GM11168 (cell line): Measurements from ENCODE around the gene FOXR1.
"Not testable (repeated sequence)": the region's sequence is repeated elsewhere in the genome, so short reads cannot be mapped to it uniquely, and the experiment has no call there.

Experiments
- in situ Hi-C: fragments of 300-500 bp; cut with MboI; formaldehyde crosslinking; loops from one replicate; pipeline ENCODE4 v1.12.0; 2022; ENCODE audit warnings: low sequenced_read_pairs; ENCODE audit not compliant: unreplicated experiment

FOXR1 gene

DNA sequence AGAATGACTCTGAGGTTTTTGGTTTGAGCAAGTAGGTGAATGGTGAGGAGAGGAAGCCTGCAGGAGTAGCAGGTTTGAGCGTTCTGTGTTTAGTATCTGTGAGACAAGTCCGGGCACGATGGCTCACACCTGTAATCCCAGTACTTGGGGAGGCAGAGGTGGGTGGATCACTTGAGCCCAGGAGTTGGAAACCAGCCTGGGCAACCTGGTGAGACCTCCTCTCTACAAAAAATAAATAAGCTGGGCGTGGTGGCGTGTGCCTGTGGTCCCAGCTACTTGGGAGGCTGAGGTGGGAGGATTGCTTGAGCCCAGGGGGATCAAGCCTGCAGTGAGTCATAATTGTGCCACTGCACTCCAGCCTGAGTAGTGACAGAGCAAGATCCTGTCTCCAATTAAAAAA is 16.7 kb downstream of the FOXR1 start:
- in situ Hi-C loops, result no loop called here

DNA sequence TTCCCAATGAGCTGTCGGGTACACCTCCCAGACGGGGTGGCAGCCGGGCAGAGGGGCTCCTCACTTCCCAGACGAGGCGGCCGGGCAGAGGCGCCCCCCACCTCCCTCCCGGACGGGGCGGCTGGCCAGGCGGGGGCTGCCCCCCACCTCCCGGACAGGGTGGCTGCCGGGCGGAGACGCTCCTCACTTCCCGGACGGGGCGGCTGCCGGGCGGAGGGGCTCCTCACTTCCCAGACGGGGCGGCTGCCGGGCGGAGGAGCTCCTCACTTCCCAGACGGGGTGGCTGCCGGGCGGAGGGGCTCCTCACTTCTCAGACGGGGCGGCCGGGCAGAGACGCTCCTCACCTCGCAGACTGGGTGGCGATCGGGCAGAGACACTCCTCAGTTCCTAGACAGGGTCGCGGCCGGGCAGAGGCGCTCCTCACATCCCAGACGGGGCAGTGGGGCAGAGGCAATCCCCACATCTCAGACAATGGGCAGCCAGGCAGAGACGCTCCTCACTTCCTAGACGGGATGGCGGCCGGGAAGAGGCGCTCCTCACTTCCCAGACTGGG is 20.0 kb downstream of the FOXR1 start:
- in situ Hi-C loops, result not testable (repeated sequence)

DNA sequence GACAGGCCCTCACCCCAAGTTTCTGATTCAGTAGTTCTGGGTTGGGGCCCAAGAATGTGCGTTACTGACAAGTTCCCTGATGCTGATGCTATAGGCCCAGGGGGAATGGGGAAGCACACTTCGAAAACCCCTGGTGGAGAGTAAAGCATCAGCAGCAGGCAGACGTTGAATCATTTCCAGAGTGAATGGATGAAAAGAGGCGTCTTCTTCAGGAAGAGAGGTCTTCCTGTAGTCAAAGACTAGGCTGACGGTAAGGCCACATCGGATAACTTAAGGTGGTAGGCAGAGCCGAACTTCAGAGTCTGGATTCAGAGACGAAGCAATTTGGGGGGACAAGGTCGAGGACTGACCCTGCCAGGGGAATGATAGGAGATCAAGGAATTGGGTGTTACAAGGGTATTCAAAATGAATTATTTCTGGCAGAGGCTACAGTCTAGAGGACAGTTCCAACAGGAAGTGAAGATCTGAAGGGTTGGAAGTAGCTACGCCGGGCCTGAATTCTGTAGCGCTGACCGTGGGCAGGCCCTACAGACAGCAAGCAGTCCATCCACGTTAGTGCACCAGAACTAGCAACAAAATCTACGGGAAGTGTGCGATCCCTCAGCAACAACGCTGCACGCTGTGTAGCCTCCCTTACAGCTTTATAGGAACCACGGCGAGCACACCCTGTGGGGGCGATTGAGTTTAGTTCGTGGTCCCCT is 25.5 kb downstream of the FOXR1 start:
- in situ Hi-C loops, result no loop called here

DNA sequence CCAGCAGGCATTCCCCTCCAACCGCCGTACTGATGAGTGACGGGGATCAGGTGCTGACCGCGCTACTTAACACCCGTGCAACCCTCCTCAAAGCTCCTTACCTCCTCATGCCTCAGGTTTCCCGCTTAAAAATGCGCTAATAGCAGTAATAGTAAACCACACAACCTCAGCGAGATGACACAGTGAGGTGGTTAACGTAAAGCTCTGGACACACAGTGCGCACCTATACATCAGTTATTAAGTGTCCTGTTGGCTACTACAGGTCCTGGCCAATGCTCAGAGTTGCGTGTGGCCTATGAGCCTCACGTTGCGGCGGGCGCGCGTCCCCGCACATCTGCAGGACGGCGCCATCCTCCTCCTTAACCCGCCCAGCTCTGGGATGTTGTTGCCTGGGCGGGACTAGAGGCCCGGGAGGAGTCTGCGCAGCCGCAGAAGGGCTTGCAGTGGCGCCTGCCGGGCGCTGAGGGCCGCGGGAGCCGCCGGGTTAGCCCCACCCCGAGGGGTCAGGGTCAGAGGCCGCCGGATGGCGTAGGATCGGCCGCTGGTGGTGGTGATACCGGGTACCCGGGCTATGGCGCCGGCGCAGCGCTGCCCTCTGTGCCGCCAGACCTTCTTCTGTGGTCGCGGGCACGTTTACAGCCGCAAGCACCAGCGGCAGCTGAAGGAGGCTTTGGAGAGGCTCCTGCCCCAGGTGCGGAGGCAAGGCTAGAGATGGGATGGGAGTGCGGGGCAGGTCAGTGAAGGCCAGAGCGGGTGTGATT is 26.2 kb downstream of the FOXR1 start, which contains the start of gene CENATAC:
Gene CENATAC, plus strand, starts transcription at position 512 of the 761 bp plus-strand sequence. Its CDS starts 60 bp downstream, at position 572.
- in situ Hi-C loops, result no loop called here

DNA sequence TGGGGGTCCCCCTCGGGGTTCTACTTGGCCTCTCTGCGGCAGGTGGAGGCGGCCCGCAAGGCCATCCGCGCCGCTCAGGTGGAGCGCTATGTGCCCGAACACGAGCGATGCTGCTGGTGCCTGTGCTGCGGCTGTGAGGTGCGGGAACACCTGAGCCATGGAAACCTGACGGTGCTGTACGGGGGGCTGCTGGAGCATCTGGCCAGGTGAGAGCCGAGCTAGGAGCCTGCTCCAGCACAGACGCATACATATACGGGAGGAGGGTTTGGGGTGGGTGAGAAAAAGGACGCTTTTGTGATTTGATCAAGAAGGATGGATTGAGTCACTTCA is 26.8 kb downstream of the FOXR1 start:
- in situ Hi-C loops, result no loop called here

DNA sequence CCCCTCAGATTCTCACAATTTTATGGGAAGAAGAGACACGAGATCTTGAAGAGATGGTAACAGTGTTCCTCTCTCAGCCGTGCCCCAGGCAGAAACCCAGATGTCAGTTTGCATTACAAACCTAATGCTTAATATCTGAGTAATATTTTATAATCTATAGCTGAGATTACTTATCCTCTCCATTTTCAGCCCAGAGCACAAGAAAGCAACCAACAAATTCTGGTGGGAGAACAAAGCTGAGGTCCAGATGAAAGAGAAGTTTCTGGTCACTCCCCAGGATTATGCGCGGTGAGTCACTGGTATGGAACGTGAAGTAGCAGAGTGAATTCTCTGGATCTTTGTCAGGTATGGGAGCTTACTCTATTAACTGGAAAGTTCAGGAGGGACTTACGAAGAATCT is 27.3 kb downstream of the FOXR1 start:
- in situ Hi-C loops, result no loop called here

DNA sequence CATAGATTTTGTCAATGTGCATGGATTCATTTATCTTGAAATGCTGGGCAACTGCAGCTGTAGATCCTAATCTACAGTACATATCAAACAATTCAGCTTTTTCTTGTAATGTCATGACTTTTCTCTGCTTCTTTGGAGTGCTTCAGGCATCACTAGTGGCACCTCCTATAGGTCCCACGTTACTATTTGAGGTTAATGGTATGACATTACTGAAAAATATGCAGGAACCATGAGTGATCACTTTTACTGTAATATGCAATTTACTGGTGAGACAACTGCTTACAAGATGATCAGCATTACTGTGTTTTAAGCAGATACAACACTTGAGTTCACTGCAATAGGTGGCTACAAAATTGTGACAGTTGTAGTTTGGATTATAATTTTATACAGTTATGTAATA is 29.3 kb downstream of the FOXR1 start:
- in situ Hi-C loops, result no loop called here

DNA sequence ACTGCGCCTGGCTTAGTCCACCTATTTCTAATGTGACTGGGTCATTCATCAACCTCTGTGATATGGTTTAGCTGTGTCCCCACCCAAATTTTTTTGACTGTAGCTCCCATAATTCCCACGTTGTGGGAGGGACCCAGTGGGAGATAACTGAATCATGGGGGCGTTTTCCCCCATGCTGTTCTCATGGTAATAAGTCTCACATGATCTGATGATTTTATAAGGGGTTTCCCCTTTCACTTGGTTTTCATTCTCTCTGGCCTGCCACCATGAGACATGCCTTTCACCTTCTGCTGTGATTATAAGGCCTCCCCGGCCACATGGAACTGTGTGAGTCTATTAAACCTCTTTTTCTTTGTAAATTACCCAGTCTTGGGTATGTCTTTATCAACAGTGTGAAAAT is 35.1 kb downstream of the FOXR1 start:
- in situ Hi-C loops, result no loop called here

DNA sequence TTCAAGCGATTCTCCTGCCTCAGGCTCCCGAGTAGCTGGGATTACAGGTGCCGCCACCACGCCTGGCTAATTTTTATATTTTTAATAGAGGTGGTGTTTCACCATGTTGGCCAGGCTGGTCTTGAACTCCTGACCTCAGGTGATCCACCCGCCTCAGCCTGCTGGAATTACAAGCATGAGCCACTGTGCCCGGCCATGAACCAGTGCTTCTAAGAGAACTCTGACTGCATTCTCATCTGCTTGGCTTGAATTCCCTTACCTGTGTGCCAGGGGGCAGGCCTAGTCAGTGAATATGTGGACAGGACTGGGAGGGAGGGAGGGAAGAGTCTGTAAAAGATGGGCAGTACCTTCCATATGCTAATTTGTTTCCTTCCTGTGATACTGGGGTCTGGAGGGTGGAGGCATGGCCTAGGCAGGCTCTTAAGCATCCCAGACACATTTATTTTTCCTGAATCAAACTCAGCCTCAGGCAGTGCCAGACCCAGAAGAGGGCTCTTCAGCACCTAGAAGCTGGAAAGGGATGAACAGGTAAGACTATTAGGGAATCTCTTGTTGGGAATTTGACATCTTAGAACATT is 40.0 kb downstream of the FOXR1 start:
- in situ Hi-C loops, result no loop called here

DNA sequence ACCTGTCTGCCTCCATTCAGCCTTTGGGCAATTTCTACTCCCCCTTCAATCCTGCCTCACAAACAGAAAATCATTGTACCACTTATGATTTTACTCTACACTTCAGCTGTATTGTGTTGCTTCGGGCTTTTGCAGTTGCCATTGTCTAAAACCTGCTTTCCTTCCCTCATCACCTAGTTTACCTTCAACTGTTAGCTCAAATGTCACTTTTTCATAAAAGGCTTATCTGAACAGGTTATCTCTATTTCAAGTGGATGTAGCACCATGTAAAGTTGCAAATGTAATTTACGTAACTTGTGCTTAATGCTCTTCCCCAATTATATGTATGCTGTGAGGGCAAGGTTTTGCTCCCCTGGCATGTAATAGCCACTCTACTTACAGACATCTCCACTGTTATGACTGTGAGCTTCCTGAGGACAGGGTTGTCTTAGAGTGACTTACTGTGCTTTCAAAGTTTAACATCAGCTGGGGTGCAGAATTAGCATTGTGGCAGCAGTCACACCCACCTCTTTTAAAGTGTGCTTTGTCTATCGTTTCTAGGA is 41.1 kb downstream of the FOXR1 start:
- in situ Hi-C loops, result no loop called here

DNA sequence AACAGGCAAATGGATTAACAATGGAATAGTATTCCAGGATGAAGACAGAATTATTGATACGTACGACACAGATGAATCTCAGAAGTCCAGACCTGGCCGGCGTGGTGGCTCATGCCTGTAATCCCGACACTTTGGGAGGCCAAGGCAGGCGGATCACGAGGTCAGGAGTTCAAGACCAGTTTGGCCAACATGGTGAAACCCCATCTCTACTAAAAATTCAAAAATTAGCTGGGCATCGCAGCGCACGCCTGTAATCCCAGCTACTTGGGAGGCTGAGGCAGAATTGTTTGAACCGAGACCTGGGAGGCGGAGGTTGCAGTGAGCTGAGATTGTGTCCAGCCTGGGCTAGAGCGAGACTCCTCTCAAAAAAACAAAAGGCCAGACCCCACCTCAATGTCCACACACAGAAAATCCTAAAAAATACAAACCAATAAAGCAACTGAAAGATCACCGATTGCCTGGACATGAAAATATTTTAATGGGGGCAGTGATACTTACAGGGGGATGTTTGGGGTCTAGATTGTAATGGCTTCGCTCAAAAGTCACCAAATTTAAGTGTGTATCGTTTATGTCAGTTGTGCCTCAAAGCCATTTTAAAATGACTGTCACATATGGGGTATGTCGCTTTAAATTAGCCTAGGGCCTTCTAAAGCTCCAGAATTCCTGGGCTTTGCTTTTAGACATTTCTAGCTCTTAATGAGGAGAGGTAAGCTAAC is 42.8 kb downstream of the FOXR1 start:
- in situ Hi-C loops, result no loop called here

DNA sequence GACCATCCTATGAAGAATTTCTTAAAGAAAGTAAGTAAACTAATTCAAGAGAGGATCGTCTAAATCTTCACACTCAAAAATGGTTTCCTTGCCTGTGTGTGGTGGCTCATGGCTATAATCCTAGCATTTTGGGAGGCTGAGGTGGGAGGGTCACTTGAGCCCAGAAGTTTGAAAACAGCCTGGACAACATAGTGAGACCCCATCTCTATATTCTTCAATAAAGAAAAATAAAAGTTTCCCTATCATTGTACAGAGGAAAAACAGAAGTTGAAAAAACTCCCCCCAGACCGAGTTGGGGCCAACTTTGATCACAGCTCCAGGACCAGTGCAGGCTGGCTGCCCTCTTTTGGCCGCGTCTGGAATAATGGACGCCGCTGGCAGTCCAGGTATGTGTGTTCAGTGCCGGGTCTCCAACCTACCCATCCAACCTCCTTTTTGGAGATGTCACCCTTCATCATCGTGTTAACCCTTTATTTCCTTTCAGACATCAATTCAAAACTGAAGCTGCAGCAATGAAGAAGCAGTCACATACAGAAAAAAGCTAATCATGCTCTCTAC is 43.6 kb downstream of the FOXR1 start:
- in situ Hi-C loops, result no loop called here

DNA sequence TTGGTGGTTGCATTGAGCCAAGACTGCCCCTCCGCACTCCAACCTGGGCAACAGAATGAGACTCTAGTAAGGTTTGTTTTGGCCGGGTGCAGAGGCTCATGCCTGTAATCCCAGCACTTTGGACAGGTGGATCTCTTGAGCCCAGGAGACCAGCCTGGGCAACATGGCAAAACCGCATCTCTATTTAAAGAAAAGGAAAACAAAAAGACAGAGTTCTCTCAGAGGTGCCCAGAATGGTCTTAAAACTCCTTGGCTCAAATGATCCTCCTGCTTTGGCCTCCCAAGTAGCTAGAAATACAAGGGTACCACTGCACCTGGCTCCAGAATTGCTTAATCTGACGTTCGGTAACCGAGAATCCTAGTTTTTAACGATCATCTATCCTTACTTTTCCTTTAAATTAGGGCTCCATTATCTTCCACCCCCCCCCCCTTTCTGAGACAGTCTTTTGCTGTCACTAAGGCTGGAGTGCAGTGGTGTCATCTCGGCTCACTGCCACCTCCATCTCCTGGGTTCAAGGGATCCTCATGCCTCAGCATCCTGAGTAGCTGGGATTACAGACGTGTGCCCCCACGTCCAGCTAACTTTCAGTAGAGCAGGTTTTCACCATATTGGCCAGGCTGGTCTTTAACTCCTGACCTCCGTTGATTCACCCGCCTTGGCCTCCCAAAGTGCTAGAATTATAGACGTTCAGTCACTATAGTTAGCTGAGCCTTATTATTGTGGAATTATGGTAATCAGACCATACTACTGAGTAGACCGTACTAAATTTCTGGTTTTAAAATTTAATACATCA is 44.9 kb downstream of the FOXR1 start:
- in situ Hi-C loops, result no loop called here

DNA sequence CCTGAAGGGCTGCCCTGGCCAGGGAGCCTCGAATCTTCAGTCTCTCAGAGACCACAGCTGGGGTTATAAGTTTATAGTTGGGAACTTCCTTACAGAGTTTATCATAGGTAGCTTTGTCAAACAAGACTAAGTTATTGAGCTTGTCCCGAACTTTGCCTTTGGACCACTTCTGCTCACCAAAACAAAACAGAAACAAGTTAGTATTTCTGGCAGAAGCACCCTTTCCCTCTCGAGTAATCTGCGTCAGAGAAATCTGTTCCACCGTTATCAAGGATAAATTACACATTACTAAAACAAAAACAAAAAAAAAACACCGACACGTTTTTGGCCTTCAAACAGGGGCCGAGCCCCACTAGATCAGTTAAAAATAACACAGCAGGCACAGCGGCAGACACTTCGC is 45.8 kb downstream of the FOXR1 start:
- in situ Hi-C loops, result not testable (repeated sequence)

DNA sequence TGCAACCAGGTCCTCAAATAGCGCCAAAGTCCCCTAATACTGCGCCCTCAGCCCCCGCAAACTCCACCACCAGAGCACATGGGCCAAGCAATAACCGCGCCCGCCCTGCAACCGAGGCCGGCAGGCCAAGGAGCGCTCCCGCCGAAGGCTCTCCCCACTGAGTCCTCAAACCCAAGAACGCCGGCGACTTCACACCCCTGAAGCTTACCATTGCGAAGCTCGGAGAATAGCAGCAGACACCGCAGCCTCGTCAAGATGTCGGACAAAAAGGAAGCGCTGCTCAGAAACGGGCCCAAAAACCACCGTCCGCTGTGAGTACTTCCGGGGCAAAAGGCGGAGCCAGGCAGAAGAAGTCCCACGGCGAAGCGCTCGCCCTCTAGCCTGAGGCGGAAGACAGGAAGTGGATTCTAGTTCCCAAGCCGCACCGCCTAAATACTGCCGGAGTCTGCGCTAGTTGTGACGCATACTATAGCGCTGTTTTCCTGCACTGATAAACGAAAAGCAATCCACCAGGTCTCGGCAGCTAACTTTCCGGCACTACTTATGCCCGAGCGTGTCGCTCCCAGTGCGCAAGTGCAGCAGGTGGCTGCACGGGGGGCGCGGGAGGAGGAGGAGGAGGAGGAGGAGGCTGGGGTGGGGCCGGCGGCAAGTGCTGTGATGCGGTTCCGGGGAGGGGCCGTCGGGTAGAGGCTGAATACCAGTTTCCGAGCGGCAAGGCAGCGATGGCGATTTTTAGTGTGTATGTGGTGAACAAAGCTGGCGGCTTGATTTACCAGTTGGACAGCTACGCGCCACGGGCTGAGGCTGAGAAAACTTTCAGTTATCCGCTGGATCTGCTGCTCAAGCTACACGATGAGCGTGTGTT is 46.7 kb downstream of the FOXR1 start, which contains the start of the genes RPS25 and TRAPPC4:
Gene RPS25, minus strand, starts transcription at position 270 of the 865 bp plus-strand sequence. Its CDS starts 59 bp downstream, at position 211.
Gene TRAPPC4, plus strand, starts transcription at position 693 of the 865 bp plus-strand sequence. Its CDS starts 30 bp downstream, at position 723.
- in situ Hi-C loops, result no loop called here

DNA sequence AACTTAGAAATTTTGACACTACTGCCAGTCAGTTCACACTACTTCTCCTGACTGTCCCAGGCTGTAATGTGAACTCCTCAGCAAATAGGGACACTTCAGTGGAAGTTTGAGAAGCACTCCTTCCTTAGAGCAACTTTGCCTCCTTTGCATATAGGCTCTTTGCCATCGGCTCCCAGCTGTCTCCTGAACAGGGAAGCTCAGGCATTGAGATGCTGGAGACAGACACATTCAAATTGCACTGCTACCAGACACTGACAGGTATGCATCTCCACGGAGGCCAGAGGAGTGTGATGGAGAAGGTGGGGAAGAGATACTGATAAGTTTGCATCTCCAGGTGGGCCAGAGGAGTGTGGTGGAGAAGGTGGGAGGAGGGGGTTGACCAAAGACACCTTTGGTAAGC is 48.4 kb downstream of the FOXR1 start:
- in situ Hi-C loops, result no loop called here

DNA sequence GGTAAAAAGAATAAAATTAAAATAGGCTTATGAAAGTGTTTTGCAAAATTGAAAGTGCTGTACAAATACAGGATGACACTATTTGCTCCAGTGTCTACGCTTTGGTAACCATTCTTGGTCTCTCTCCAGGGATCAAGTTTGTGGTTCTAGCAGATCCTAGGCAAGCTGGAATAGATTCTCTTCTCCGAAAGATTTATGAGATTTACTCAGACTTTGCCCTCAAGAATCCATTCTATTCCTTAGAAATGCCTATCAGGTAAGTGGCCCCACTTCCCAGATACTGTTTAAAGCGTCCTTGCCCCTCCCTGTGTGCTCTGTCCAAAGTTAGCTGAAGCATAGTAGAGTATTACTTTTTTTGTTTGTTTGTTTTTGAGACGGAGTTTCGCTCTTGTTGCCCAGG is 50.1 kb downstream of the FOXR1 start:
- in situ Hi-C loops, result no loop called here

DNA sequence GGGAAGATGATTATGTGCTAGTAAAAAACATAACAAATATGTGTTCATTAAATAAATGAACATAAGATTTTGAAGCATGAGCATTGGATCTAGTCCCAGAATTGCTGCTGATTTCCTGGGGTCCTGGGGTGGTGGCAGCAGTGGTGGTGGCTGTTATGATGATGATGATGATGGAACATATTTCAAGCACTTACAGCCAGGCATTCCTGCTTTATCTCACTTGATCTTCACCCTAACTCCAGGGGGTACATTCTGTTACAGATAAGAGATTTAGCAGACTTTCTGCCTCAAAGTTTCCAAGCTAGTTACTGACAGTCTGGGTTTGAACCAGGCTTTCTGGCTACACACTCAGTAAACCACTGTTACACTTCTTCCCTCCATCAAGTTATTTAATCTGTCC is 52.2 kb downstream of the FOXR1 start:
- in situ Hi-C loops, result no loop called here
